B cell (primary cell): Measurements from ENCODE around the gene ZRANB1. TPM values are rescaled to one million over a fixed set of nuclear protein-coding genes. Genes with fewer than 3 reads are reported as not detected.

ENCODE experiments used
- ATAC-seq: fragments of 200-7000 bp; cut with Tn5 transposase; one replicate; pipeline ENCODE4 v1.10.0; 2021; ENCODE audit warnings: low read depth, mild to moderate bottlenecking, moderate number of reproducible peaks, moderate library complexity
- CTCF ChIA-PET: fragments of 350-600 bp; sonication (Branson Sonifier 250); formaldehyde crosslinking; loops from one replicate; lab custom pipeline; 2021; ENCODE audit warnings: antibody characterized with exemption, inconsistent platforms; lab: Charles Lee
- POLR2A ChIA-PET: fragments of 350-600 bp; sonication (Branson Sonifier 250); formaldehyde crosslinking; loops from one replicate; lab custom pipeline; 2021; ENCODE audit warnings: antibody characterized with exemption; lab: Charles Lee
- DNase-seq: peaks from one replicate; pipeline ENCODE4 v3.0.0; 2013
- H2AFZ ChIP-seq: 2 replicates; pipeline ENCODE4 v1.6.1; 2012; ENCODE audit warnings: mild to moderate bottlenecking, low read depth, low read length; ENCODE audit not compliant: insufficient read depth, poor library complexity, severe bottlenecking
- H3K27ac ChIP-seq, 2 donors: 1 replicate in 1 of 2; 2 replicates in 1 of 2; pipeline ENCODE4 v1.5.1; 2012 to 2013; ENCODE audit warnings: low read length in 2 of 2, mild to moderate bottlenecking in 2 of 2, moderate library complexity in 1 of 2
- H3K27me3 ChIP-seq, 4 experiments: fragments of 200-600 bp in 1 of 4; sonication (generic) in 1 of 4; replicated peaks in 1 of 4; 1 replicate in 2 of 4; 2 replicates in 2 of 4; pipeline versions ENCODE4 v1.6.1 to v1.7.0; 2013 to 2016; ENCODE audit warnings: low read length in 3 of 4, mild to moderate bottlenecking in 2 of 4, mixed read lengths in 1 of 4, moderate library complexity in 1 of 4; ENCODE audit not compliant: insufficient read depth in 4 of 4, control insufficient read depth in 3 of 4; ENCODE audit errors: control extremely low read depth in 1 of 4
- H3K36me3 ChIP-seq, 2 experiments: replicated peaks in 1 of 2; 1 replicate in 1 of 2; 2 replicates in 1 of 2; pipeline versions ENCODE4 v1.6.1 to v1.7.1; 2013; ENCODE audit warnings: low read length in 1 of 2; ENCODE audit not compliant: insufficient read depth in 2 of 2, control insufficient read depth in 1 of 2; ENCODE audit errors: control extremely low read depth in 1 of 2, extremely low read depth in 1 of 2
- H3K4me1 ChIP-seq, 2 donors: fragments of 200-600 bp in 1 of 2; sonication (generic) in 1 of 2; 1 replicate in 1 of 2; 2 replicates in 1 of 2; pipeline versions ENCODE4 v1.5.1 to v1.6.1; 2013 to 2017; ENCODE audit warnings: low read length in 2 of 2; ENCODE audit not compliant: control insufficient read depth in 2 of 2, insufficient read depth in 2 of 2
- H3K4me2 ChIP-seq: replicated peaks from 2 replicates; pipeline ENCODE3; 2012; ENCODE audit warnings: mild to moderate bottlenecking, low read depth, low read length; ENCODE audit not compliant: poor library complexity, severe bottlenecking
- H3K4me3 ChIP-seq, 5 experiments: fragments of 200-600 bp in 1 of 5; sonication (generic) in 1 of 5; 1 replicate in 3 of 5; 2 replicates in 2 of 5; pipeline versions ENCODE4 v1.5.1 to v1.7.0; 2011 to 2016; ENCODE audit warnings: low read length in 4 of 5, mild to moderate bottlenecking in 4 of 5, low read depth in 2 of 5, control low read depth in 1 of 5, moderate library complexity in 1 of 5; ENCODE audit not compliant: insufficient read depth in 1 of 5; ENCODE audit errors: control extremely low read depth in 1 of 5, extremely low read depth in 1 of 5
- H3K79me2 ChIP-seq: fragments of 200-600 bp; sonication (generic); one replicate; pipeline ENCODE4 v1.6.0; 2016; ENCODE audit warnings: low read length; ENCODE audit not compliant: control insufficient read depth, insufficient read depth
- H3K9ac ChIP-seq: fragments of 200-600 bp; sonication (generic); 2 replicates; pipeline ENCODE4 v1.6.1; 2017; ENCODE audit warnings: mild to moderate bottlenecking, low read length, moderate library complexity
- H3K9me3 ChIP-seq, 3 donors: one replicate each; pipeline versions ENCODE4 v1.6.1 to v1.7.1; 2013; ENCODE audit warnings: low read length in 2 of 3; ENCODE audit not compliant: control insufficient read depth in 2 of 3, insufficient read depth in 1 of 3; ENCODE audit errors: control extremely low read depth in 1 of 3
- H4K20me1 ChIP-seq: 2 replicates; pipeline ENCODE4 v1.6.0; 2012; ENCODE audit warnings: mild to moderate bottlenecking, low read length; ENCODE audit not compliant: insufficient read depth, control insufficient read depth, poor library complexity, severe bottlenecking
- H3K27ac Mint-ChIP-seq: one replicate; pipeline ENCODE4 v1.8.0; 2021; ENCODE audit warnings: mixed read lengths
- H3K27me3 Mint-ChIP-seq: one replicate; pipeline ENCODE4 v1.8.0; 2021; ENCODE audit warnings: mixed read lengths
- H3K4me1 Mint-ChIP-seq: one replicate; pipeline ENCODE4 v1.8.0; 2021; ENCODE audit warnings: mixed read lengths
- H3K4me3 Mint-ChIP-seq: one replicate; pipeline ENCODE4 v1.8.0; 2021; ENCODE audit warnings: mixed read lengths
- H3K9me3 Mint-ChIP-seq: one replicate; pipeline ENCODE4 v1.8.0; 2022; ENCODE audit warnings: mixed read lengths; ENCODE audit not compliant: insufficient read depth
- CTCF ChIP-seq: fragments of 200-600 bp; IDR thresholded peaks from one replicate; pipeline ENCODE4 v1.8.0; 2022; ENCODE audit warnings: antibody characterized with exemption, mild to moderate bottlenecking
- EZH2 ChIP-seq: IDR thresholded peaks from 2 replicates; pipeline ENCODE4 v1.6.1; 2012; ENCODE audit warnings: borderline replicate concordance, low read depth, mild to moderate bottlenecking, moderate library complexity, low read length; ENCODE audit not compliant: insufficient read depth, poor library complexity, severe bottlenecking
- WGBS: methylation state at CpG from one replicate; pipeline ENCODE4 v1.1.5; 2013; ENCODE audit warnings: missing lambda C conversion rate; ENCODE audit not compliant: insufficient coverage; 5-methylcytosine and 5-hydroxymethylcytosine counted together
- intact Hi-C: fragments of 100-400 bp; cut with micrococcal nuclease; formaldehyde crosslinking; loops from one replicate; pipeline ENCODE4 v1.10.0; 2022
- polyA plus RNA-seq: library from polyadenylated mRNA; depleted of rRNA; stranded (reverse); fragments of >200 nt; gene quantifications from 2 replicates; pipeline ENCODE4 v1.2.3, GENCODE V29; 2012
- total RNA-seq, 2 donors: library from RNA; stranded (reverse); fragments of 120-200 nt in 1 of 2; gene quantifications; 1 replicate in 1 of 2; 2 replicates in 1 of 2; pipeline versions ENCODE4 v1.2.3 to v1.2.4, GENCODE V29; 2013 to 2022

The ZRANB1 gene
- total and polyA plus RNA-seq, 2 donors (not counting 1 experiment from before 2014, with no cell fraction given) = 6.5 to 28.0 TPM

GRCh38 chr10:125023255-125023654, 81.3 kb downstream of the ZRANB1 start:
- no peaks in the 10 kb centered on the region for H3K79me2 ChIP-seq
- peaks cover 4% of the 10 kb centered on the region for H3K9me3 Mint-ChIP-seq
- POLR2A ChIA-PET = no interaction called here

More at GRCh38 chr10:125023255-125023654, 81.3 kb downstream of the ZRANB1 start:
- H3K27ac ChIP-seq = no peak overlapping the region
- H3K4me1 Mint-ChIP-seq = peaks cover 13% of the 10 kb centered on the region
- WGBS = 96% methylated on average over 21 of the region's 21 CpGs
- H3K9ac ChIP-seq = no peak overlapping the region
- no peak for ATAC-seq
- TF ChIP-seq CTCF (no peak), EZH2 (no peak)
- intact Hi-C loops = loop anchor here (5.0 kb wide), 1 partner anchor 1146 kb away; no protein-coding TSS in a partner anchor
- H3K4me3 ChIP-seq = no peak overlapping the region
- H3K4me1 ChIP-seq = no peaks in the 10 kb centered on the region
- no peak overlapping the region for H3K4me3 Mint-ChIP-seq
- peaks cover 0 to 12% (median 0%) of the 10 kb centered on the region in 4 experiments for H3K27me3 ChIP-seq
- H3K27ac Mint-ChIP-seq = no peak overlapping the region
- no peaks in the 10 kb centered on the region for H4K20me1 ChIP-seq
- H3K4me2 ChIP-seq = no peak overlapping the region
- no peaks in the 10 kb centered on the region for H3K36me3 ChIP-seq
- peaks cover 0 to 14% (median 1%) of the 10 kb centered on the region in 3 donors for H3K9me3 ChIP-seq
- CTCF ChIA-PET = no interaction called here
- H2AFZ ChIP-seq = no peak overlapping the region
- peaks cover 43% of the 10 kb centered on the region for H3K27me3 Mint-ChIP-seq
- no peak for DNase-seq
